ENCODE results near the gene FAH.

- TF ChIP-seq CTCF (IDR thresholded peaks at IDR 0.05) = no peak
- no peak for TF ChIP-seq EZH2 (IDR thresholded peaks at IDR 0.05; ENCODE audit: borderline replicate concordance, insufficient read depth, low read depth, low read length, poor library complexity, severe bottlenecking)
Measured at GRCh38 chr15:80110920-80111319, 41.9 kb upstream of the FAH start.
